Measurements from ENCODE around the gene CAPN14.

DNA sequence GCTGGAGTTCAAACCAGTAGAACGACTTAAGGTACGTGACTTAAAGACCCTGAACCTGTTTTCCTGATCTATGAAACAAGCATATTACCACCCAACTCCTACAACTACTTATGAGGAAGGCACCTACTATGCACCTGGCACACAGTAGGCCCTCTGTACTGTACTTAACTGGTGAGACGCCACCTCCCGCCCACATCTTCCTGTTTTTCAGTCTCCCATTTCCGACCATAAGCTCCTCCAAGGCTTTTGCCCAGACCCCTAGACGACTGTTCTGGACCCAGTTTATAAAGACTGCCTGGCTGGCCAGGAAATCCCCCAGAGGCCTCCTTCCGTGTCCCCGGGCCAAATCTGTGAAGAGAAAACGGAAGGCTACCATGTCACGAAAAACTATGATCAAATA is 80.6 kb downstream of the CAPN14 start:
- TF ChIP-seq, protein P1, sequence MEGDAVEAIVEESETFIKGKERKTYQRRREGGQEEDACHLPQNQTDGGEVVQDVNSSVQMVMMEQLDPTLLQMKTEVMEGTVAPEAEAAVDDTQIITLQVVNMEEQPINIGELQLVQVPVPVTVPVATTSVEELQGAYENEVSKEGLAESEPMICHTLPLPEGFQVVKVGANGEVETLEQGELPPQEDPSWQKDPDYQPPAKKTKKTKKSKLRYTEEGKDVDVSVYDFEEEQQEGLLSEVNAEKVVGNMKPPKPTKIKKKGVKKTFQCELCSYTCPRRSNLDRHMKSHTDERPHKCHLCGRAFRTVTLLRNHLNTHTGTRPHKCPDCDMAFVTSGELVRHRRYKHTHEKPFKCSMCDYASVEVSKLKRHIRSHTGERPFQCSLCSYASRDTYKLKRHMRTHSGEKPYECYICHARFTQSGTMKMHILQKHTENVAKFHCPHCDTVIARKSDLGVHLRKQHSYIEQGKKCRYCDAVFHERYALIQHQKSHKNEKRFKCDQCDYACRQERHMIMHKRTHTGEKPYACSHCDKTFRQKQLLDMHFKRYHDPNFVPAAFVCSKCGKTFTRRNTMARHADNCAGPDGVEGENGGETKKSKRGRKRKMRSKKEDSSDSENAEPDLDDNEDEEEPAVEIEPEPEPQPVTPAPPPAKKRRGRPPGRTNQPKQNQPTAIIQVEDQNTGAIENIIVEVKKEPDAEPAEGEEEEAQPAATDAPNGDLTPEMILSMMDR (IDR thresholded peaks at IDR 0.05) = no peak
- no peak for TF ChIP-seq POLR2A (IDR thresholded peaks at IDR 0.05)
